Measurements from ENCODE around the gene LIPC. TPM values are rescaled to one million over a fixed set of nuclear protein-coding genes. Genes with fewer than 3 reads are reported as not detected.

The LIPC gene
- total and polyA plus RNA-seq, 10 of the 15 experiments (the other 5 are each of a cell fraction or from before 2014, with no cell fraction given), result 0.06 to 0.31 (median 0.16) TPM; not detected in 1

- TF ChIP-seq USF2 (IDR thresholded peaks at IDR 0.05; ENCODE audit: borderline replicate concordance, low read depth, low read length) (no peak), KAT2A (conservative IDR thresholded peaks at IDR 0.05; ENCODE audit: control insufficient read depth, low read depth, low read length) (no peak), GABPA (IDR thresholded peaks at IDR 0.05; ENCODE audit: low read depth) (no peak), ZNF592 (IDR thresholded peaks at IDR 0.05) (no peak), SREBF1 (IDR thresholded peaks at IDR 0.05; ENCODE audit: low read length) (no peak), EGR1 (IDR thresholded peaks at IDR 0.05; ENCODE audit: borderline replicate concordance in 1 of 2, low read depth in 2 of 2, low read length in 2 of 2) (peak in 1 of 2 experiments; percentile 87; a peak in 2 of 3 replicates), PBX3 (IDR thresholded peaks at IDR 0.05; ENCODE audit: insufficient replicate concordance, low read depth, low read length) (no peak), MTA2 (IDR thresholded peaks at IDR 0.05; ENCODE audit: low read depth) (peak; percentile 63; the same call in 1 of the 2 replicates), IKZF1 (conservative IDR thresholded peaks at IDR 0.05) (peak; percentile 80), ZBTB4 (CRISPR knock-in tag; IDR thresholded peaks at IDR 0.05) (no peak), DPF2 (IDR thresholded peaks at IDR 0.05) (peak; percentile 85), RELA (IDR thresholded peaks at IDR 0.05; ENCODE audit: borderline replicate concordance, partially characterized antibody) (no peak), ZBTB33 (IDR thresholded peaks at IDR 0.05) (no peak), MEF2A (IDR thresholded peaks at IDR 0.05; ENCODE audit: insufficient read depth, low read depth, low read length) (peak; percentile 41; the same call in 1 of the 2 replicates), STAT3 (IDR thresholded peaks at IDR 0.05; ENCODE audit: low read depth, low read length) (no peak), BHLHE40 (IDR thresholded peaks at IDR 0.05; ENCODE audit: borderline replicate concordance in 1 of 2, low read depth in 2 of 2, low read length in 1 of 2) (peak in 1 of 2 experiments; percentile 50; a peak in 1 of 4 replicates)
Measured at GRCh38 chr15:58453931-58454793, 22.4 kb downstream of the LIPC start (continued).

Measured in GM12878 (cell line).